ENCODE data around the gene RNASET2. TPM values are rescaled to one million over a fixed set of nuclear protein-coding genes. Genes with fewer than 3 reads are reported as not detected.
"Not testable (repeated sequence)": the region's sequence is repeated elsewhere in the genome, so short reads cannot be mapped to it uniquely, and the experiment has no call there.

RNASET2 gene
- total RNA-seq, 1 donor from 2014 or later: 16.7 TPM

GRCh38 chr6:166949528-166950442, 6.6 kb downstream of the RNASET2 start:
- no peak for DNase-seq (ENCODE audit: low spot score in 2 of 2)

GRCh38 chr6:166948724-166949123, 7.6 kb downstream of the RNASET2 start:
- FAIRE-seq; DNase-seq (ENCODE audit: low spot score in 2 of 2): not testable (repeated sequence)

More at GRCh38 chr6:166949528-166950442, 6.6 kb downstream of the RNASET2 start:
- FAIRE-seq: no peak

- FAIRE-seq: no peak
- no peak for DNase-seq (ENCODE audit: low spot score in 2 of 2)
These were observed 9.1 kb downstream of the RNASET2 start for GRCh38 chr6:166947251-166947650.

GRCh38 chr6:166946125-166946524, 10.2 kb downstream of the RNASET2 start:
- DNase-seq (ENCODE audit: low spot score in 2 of 2): no peak
- FAIRE-seq: no peak

GRCh38 chr6:166944666-166945256, 11.6 kb downstream of the RNASET2 start:
- no peak for DNase-seq (ENCODE audit: low spot score in 2 of 2)
- FAIRE-seq: no peak

- no peak for FAIRE-seq
- no peak for DNase-seq (ENCODE audit: low spot score in 2 of 2)
These were observed 13.8 kb downstream of the RNASET2 start for GRCh38 chr6:166942393-166943168.

GRCh38 chr6:166940643-166941068, 15.7 kb downstream of the RNASET2 start:
- no peak for DNase-seq (ENCODE audit: low spot score in 2 of 2)
- no peak for FAIRE-seq

- DNase-seq (ENCODE audit: low spot score in 2 of 2) (no peak), FAIRE-seq (no peak)
These were observed 16.5 kb downstream of the RNASET2 start for GRCh38 chr6:166939894-166940293.

- no peak for FAIRE-seq
- DNase-seq (ENCODE audit: low spot score in 2 of 2): no peak
These were observed 17.0 kb downstream of the RNASET2 start for GRCh38 chr6:166939345-166939744.

- no peak for FAIRE-seq
- no peak for DNase-seq (ENCODE audit: low spot score in 2 of 2)
These were observed 17.6 kb downstream of the RNASET2 start for GRCh38 chr6:166938704-166939103.

- FAIRE-seq: no peak
These were observed 18.2 kb downstream of the RNASET2 start for GRCh38 chr6:166938150-166938549.

GRCh38 chr6:166937746-166938145, 18.6 kb downstream of the RNASET2 start:
- FAIRE-seq (no peak), DNase-seq (ENCODE audit: low spot score in 2 of 2) (no peak)

More at GRCh38 chr6:166938150-166938549, 18.2 kb downstream of the RNASET2 start:
- no peak for DNase-seq (ENCODE audit: low spot score in 2 of 2)

GRCh38 chr6:166936079-166936787, 20.1 kb downstream of the RNASET2 start:
- FAIRE-seq (no peak), DNase-seq (ENCODE audit: low spot score in 2 of 2) (no peak)

GRCh38 chr6:166935353-166935752, 21.0 kb downstream of the RNASET2 start:
- DNase-seq (ENCODE audit: low spot score in 2 of 2) (no peak), FAIRE-seq (no peak)

- no peak for FAIRE-seq
These were observed 22.2 kb downstream of the RNASET2 start for GRCh38 chr6:166934174-166934573.

GRCh38 chr6:166933396-166933795, 23.0 kb downstream of the RNASET2 start:
- FAIRE-seq: no peak
- no peak for DNase-seq (ENCODE audit: low spot score in 2 of 2)

More at GRCh38 chr6:166934174-166934573, 22.2 kb downstream of the RNASET2 start:
- DNase-seq (ENCODE audit: low spot score in 2 of 2): no peak

GRCh38 chr6:166932616-166933015, 23.7 kb downstream of the RNASET2 start:
- FAIRE-seq (no peak), DNase-seq (ENCODE audit: low spot score in 2 of 2) (no peak)

- FAIRE-seq (no peak), DNase-seq (ENCODE audit: low spot score in 2 of 2) (no peak)
These were observed 24.2 kb downstream of the RNASET2 start for GRCh38 chr6:166932116-166932515.

- FAIRE-seq: no peak
These were observed 24.9 kb downstream of the RNASET2 start for GRCh38 chr6:166931426-166931970.

GRCh38 chr6:166930354-166930891, 25.9 kb downstream of the RNASET2 start:
- no peak for DNase-seq (ENCODE audit: low spot score in 2 of 2)
- no peak for FAIRE-seq

More at GRCh38 chr6:166931426-166931970, 24.9 kb downstream of the RNASET2 start:
- DNase-seq (ENCODE audit: low spot score in 2 of 2): no peak

Measured in frontal cortex (tissue), 4 donors.